GM12891 (cell line): ENCODE results near the gene ST6GALNAC6.

Experiments used
- POLR2A ChIP-seq: IDR thresholded peaks from 2 replicates; pipeline ENCODE4 v1.6.1; 2011; ENCODE audit warnings: low read depth, low read length, control low read depth
- POLR2AphosphoS5 ChIP-seq: IDR thresholded peaks from 2 replicates; pipeline ENCODE4 v1.6.1; 2011; ENCODE audit warnings: low read depth, low read length, control low read depth
- POU2F2 ChIP-seq: IDR thresholded peaks from 2 replicates; pipeline ENCODE4 v1.6.1; 2011; ENCODE audit warnings: low read depth, mild to moderate bottlenecking, control low read depth, low read length, moderate library complexity
- TAF1 ChIP-seq: IDR thresholded peaks from 2 replicates; pipeline ENCODE4 v1.6.1; 2011; ENCODE audit warnings: low read depth, low read length, control low read depth

DNA sequence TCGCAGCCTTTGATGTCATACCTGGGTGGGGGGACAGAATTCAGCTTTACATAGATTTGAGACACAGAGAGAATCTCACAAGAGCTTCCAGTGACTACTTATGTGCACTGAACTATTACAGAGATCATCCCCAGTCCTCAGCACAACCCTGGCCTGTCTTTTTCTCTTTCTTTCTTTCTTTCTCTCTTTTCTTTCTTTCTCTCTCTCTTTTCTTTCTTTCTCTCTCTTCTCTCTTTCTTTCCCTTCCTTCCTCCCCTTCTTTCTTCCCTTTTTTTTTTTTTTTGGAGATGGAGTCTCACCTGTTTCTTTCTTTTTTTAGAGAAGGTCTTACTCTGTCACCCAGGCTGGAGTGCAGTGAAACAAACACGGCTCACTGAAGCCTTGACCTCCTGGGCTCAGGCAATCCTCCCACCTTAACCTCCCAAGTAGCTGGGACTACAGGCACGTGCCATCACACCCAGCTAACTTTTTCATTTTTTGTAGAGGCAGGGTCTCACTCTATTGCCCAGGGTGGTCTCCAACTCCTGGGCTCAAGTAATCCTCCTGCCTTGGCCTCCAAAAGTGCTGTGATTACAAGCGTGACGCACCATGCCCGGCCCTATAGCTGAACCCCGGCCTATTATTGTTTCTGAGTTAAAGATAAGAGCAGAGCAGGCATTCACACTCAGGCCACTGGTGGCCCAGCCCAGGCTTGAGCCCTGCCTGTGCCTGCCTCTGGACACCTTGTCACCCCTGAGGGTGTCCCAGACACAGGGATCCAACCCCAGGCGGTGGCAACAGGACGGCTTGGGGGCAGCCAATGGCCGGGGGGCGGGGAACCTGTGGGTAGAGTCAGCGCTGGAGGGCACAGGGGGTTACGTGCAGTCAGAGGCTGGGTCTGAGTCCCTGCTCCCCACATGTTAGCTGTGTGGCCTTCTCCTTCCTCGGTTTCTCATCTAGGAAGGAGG lies 26.8 kb upstream of the ST6GALNAC6 start:
- no peak for TF ChIP-seq POLR2AphosphoS5
- no peak for TF ChIP-seq POU2F2
- no peak for TF ChIP-seq TAF1
- TF ChIP-seq POLR2A = no peak
